Keratinocyte (primary cell): Measurements from ENCODE around the gene BBOF1. TPM values are rescaled to one million over a fixed set of nuclear protein-coding genes. Genes with fewer than 3 reads are reported as not detected.
A peak's percentile ranks its signal among the peaks of the same experiment; 100 is the strongest.

ENCODE experiments used
- DNase-seq: peaks from one replicate; pipeline ENCODE4 v3.0.0-alpha.2; 2011; ENCODE audit warnings: low read depth, missing footprints, low spot score
- FAIRE-seq: peaks from 2 replicates; lab custom pipeline; 2011; peaks lifted over from hg19 to GRCh38; lab: Jason Lieb, UNC
- H2AFZ ChIP-seq: 2 replicates; pipeline ENCODE4 v1.6.0; 2012; ENCODE audit warnings: low read length, control low read depth, inconsistent platforms; ENCODE audit not compliant: control insufficient read depth
- H3K27ac ChIP-seq: 2 replicates; pipeline ENCODE4 v1.5.1; 2011; ENCODE audit warnings: low read length; ENCODE audit not compliant: control insufficient read depth, insufficient read depth
- H3K27me3 ChIP-seq: 3 replicates; pipeline ENCODE4 v1.6.0; 2011; ENCODE audit warnings: low read length; ENCODE audit not compliant: control insufficient read depth, insufficient read depth; ENCODE audit errors: extremely low read depth
- H3K36me3 ChIP-seq, 2 experiments: 2 replicates in 1 of 2; 3 replicates in 1 of 2; pipeline ENCODE4 v1.5.1; 2011; ENCODE audit warnings: low read length in 2 of 2, mild to moderate bottlenecking in 1 of 2; ENCODE audit not compliant: control insufficient read depth in 2 of 2, insufficient read depth in 2 of 2; ENCODE audit errors: extremely low read depth in 1 of 2
- H3K4me1 ChIP-seq: 3 replicates; pipeline ENCODE4 v1.5.1; 2011; ENCODE audit warnings: low read length; ENCODE audit not compliant: control insufficient read depth, insufficient read depth; ENCODE audit errors: extremely low read depth
- H3K4me2 ChIP-seq: 3 replicates; pipeline ENCODE4 v1.6.0; 2011; ENCODE audit warnings: low read depth, low read length; ENCODE audit not compliant: control insufficient read depth, insufficient read depth; ENCODE audit errors: extremely low read depth
- H3K4me3 ChIP-seq, 3 experiments: fragments of 200-600 bp in 1 of 3; sonication (generic) in 1 of 3; 2 replicates in 2 of 3; 3 replicates in 1 of 3; pipeline ENCODE4 v1.5.1; 2011 to 2016; ENCODE audit warnings: low read length in 3 of 3, mild to moderate bottlenecking in 3 of 3, control low read depth in 2 of 3, inconsistent platforms in 1 of 3, low read depth in 1 of 3, mixed read lengths in 1 of 3, mixed run types in 1 of 3, moderate library complexity in 1 of 3; ENCODE audit not compliant: control insufficient read depth in 2 of 3, insufficient read depth in 2 of 3; ENCODE audit errors: extremely low read depth in 1 of 3
- H3K79me2 ChIP-seq: 2 replicates; pipeline ENCODE4 v1.6.0; 2012; ENCODE audit warnings: low read length; ENCODE audit not compliant: control insufficient read depth, insufficient read depth
- H3K9ac ChIP-seq: 3 replicates; pipeline ENCODE4 v1.6.0; 2011; ENCODE audit warnings: low read length; ENCODE audit not compliant: control insufficient read depth, insufficient read depth; ENCODE audit errors: extremely low read depth
- H3K9me1 ChIP-seq: 3 replicates; pipeline ENCODE4 v1.6.0; 2011; ENCODE audit warnings: low read length; ENCODE audit not compliant: control insufficient read depth, insufficient read depth; ENCODE audit errors: extremely low read depth
- H3K9me3 ChIP-seq: 2 replicates; pipeline ENCODE4 v1.5.1; 2012; ENCODE audit warnings: low read depth, low read length; ENCODE audit not compliant: control insufficient read depth
- H4K20me1 ChIP-seq: 3 replicates; pipeline ENCODE4 v1.6.0; 2011; ENCODE audit warnings: low read length; ENCODE audit not compliant: control insufficient read depth, insufficient read depth; ENCODE audit errors: extremely low read depth
- CTCF ChIP-seq, 3 experiments: IDR thresholded peaks in 1 of 3; conservative IDR thresholded peaks in 1 of 3; optimal IDR thresholded peaks in 1 of 3; 2 replicates in 2 of 3; 3 replicates in 1 of 3; pipeline versions ENCODE3 to v1.5.1; 2011; ENCODE audit warnings: low read length in 3 of 3, mild to moderate bottlenecking in 3 of 3, moderate library complexity in 2 of 3, control low read depth in 1 of 3, inconsistent platforms in 1 of 3; ENCODE audit not compliant: insufficient read depth in 2 of 3; ENCODE audit errors: extremely low read depth in 1 of 3
- EZH2 ChIP-seq: IDR thresholded peaks from one replicate; pipeline ENCODE4 v1.6.1; 2012; ENCODE audit warnings: inconsistent platforms, mild to moderate bottlenecking, low read length, moderate library complexity
- dilution Hi-C: fragments of 300-500 bp; cut with MboI; formaldehyde crosslinking; loops from one replicate; pipeline ENCODE4 v1.7.0; 2020; ENCODE audit warnings: low sequenced_read_pairs; ENCODE audit not compliant: extremely low pct_ligation_motif_present
- polyA plus RNA-seq, 5 experiments: library from polyadenylated mRNA; depleted of rRNA in 3 of 5; stranded (reverse) in 3 of 5; stranded (forward) in 1 of 5; unstranded in 1 of 5; fragments of >200 nt; gene quantifications; 1 replicate in 1 of 5; 2 replicates in 3 of 5; 3 replicates in 1 of 5; pipeline versions ENCODE4 v1.2.1 to v1.2.3, GENCODE V29; 2011 to 2012; ENCODE audit warnings: missing spikeins in 2 of 5, low read depth in 1 of 5, low replicate concordance in 1 of 5

Gene BBOF1
- polyA plus RNA-seq, 1 donor (not counting 4 experiments of a cell fraction or from before 2014, with no cell fraction given), result 3.0 TPM

DNA sequence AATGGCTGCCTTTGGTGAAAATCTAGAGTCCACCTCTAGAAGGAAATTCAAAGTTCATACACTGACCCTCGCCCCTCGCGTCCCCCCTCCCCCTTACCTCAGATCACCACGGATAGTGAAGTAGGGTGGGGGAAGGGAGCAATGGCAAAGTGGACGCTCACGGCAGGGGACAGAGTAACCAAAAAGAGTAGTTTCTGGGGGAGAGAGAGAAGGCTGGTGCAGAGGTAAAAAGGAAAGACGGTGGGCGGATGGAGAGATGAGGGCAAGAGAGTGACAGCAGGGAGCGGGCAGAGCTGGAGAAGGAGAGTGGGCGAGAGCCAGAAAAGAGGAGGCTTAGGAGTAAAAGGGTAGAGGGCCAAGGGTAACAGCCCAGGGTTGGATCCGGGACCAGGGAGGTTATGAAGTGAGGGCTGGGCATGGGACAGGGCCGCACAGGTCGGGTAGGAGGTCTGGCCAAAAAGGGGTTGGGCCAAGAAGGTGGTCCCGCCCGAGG, 64.7 kb downstream of the BBOF1 start:
- Histone ChIP-seq H3K4me3 (peak overlapping the region; percentile 55 to 98 (median 89)), H3K9ac (peak overlapping the region; percentile 92), H3K4me1 (peaks cover 14% of the 10 kb centered on the region), H3K79me2 (peaks cover 3% of the 10 kb centered on the region), H3K9me3 (no peaks in the 10 kb centered on the region), H3K9me1 (no peaks in the 10 kb centered on the region), H4K20me1 (no peaks in the 10 kb centered on the region), H3K36me3 (no peaks in the 10 kb centered on the region), H2AFZ (peak overlapping the region; percentile 99), H3K4me2 (peak overlapping the region; percentile 88), H3K27ac (peak overlapping the region; percentile 80), H3K27me3 (no peaks in the 10 kb centered on the region)
- dilution Hi-C loops, result no loop called here
- FAIRE-seq (no peak), DNase-seq (no peak)
- no peak for TF ChIP-seq CTCF (optimal IDR thresholded peaks at IDR 0.05 in 1 of 3, IDR thresholded peaks at IDR 0.05 in 1 of 3, conservative IDR thresholded peaks at IDR 0.05 in 1 of 3; ENCODE audit: extremely low read depth in 1 of 3, insufficient read depth in 2 of 3, low read length in 3 of 3)
- no peak for TF ChIP-seq EZH2

- Histone ChIP-seq H3K9me1 (no peaks in the 10 kb centered on the region), H2AFZ (peak within 1 kb of the TSS; percentile 99), H3K27ac (peak within 1 kb of the TSS; percentile 84), H3K79me2 (peaks cover 3% of the 10 kb centered on the region), H4K20me1 (no peaks in the 10 kb centered on the region), H3K36me3 (no peaks in the 10 kb centered on the region), H3K27me3 (no peaks in the 10 kb centered on the region), H3K4me2 (peak within 1 kb of the TSS; percentile 88), H3K4me3 (peak within 1 kb of the TSS; percentile 82 to 98 (median 89)), H3K9me3 (no peaks in the 10 kb centered on the region), H3K4me1 (peaks cover 14% of the 10 kb centered on the region), H3K9ac (peak within 1 kb of the TSS; percentile 92)
- dilution Hi-C loops, result no loop called here
- TF ChIP-seq CTCF (optimal IDR thresholded peaks at IDR 0.05 in 1 of 3, IDR thresholded peaks at IDR 0.05 in 1 of 3, conservative IDR thresholded peaks at IDR 0.05 in 1 of 3; ENCODE audit: extremely low read depth in 1 of 3, insufficient read depth in 2 of 3, low read length in 3 of 3) (peak in 1 of 3 experiments; percentile 31), EZH2 (no peak)
- FAIRE-seq (peak; percentile 91), DNase-seq (peak; percentile 100)
Observed at GRCh38 chr14:74084277-74085046, 65.3 kb downstream of the BBOF1 start, which contains the start of the genes ALDH6A1 and LIN52. ALDH6A1 (minus strand) TSS chr14:74084453; CDS start chr14:74084394, 59 bp downstream. LIN52 (plus strand) TSS chr14:74084956; CDS start chr14:74084975, 19 bp downstream.
